NOMO-1 treated with dmso at 0.1 percent for 144 hours (cell line): Measurements from ENCODE around the gene PAX5.

ENCODE experiments used
- DNase-seq: peaks from one replicate; lab custom pipeline; 2025; ENCODE audit not compliant: unreplicated experiment; lab: John Stamatoyannopoulos, UW

Gene PAX5

GRCh38 chr9:36961561-36962325 is 72.3 kb downstream of the PAX5 start:
- no peak for DNase-seq

- no peak for DNase-seq
Measured at GRCh38 chr9:36961051-36961450, 73.0 kb downstream of the PAX5 start.

- no peak for DNase-seq
Measured at GRCh38 chr9:36960575-36960955, 73.5 kb downstream of the PAX5 start.

- DNase-seq: no peak
Measured at GRCh38 chr9:36959681-36960574, 74.1 kb downstream of the PAX5 start.

- no peak for DNase-seq
Measured at GRCh38 chr9:36956908-36957307, 77.2 kb downstream of the PAX5 start.

- DNase-seq: no peak
Measured at GRCh38 chr9:36950389-36950788, 83.7 kb downstream of the PAX5 start.

GRCh38 chr9:36949466-36949865 is 84.6 kb downstream of the PAX5 start:
- no peak for DNase-seq

- no peak for DNase-seq
Measured at GRCh38 chr9:36948051-36948450, 86.0 kb downstream of the PAX5 start.

- DNase-seq: no peak
Measured at GRCh38 chr9:36946653-36947052, 87.4 kb downstream of the PAX5 start.

GRCh38 chr9:36945999-36946398 is 88.1 kb downstream of the PAX5 start:
- no peak for DNase-seq

- DNase-seq: no peak
Measured at GRCh38 chr9:36942891-36943290, 91.2 kb downstream of the PAX5 start.

- no peak for DNase-seq
Measured at GRCh38 chr9:36941441-36941840, 92.6 kb downstream of the PAX5 start.

GRCh38 chr9:36940881-36941280 is 93.2 kb downstream of the PAX5 start:
- DNase-seq: no peak

- no peak for DNase-seq
Measured at GRCh38 chr9:36940500-36940853, 93.6 kb downstream of the PAX5 start.

- no peak for DNase-seq
Measured at GRCh38 chr9:36939655-36940499, 94.2 kb downstream of the PAX5 start.

GRCh38 chr9:36939214-36939613 is 94.9 kb downstream of the PAX5 start:
- no peak for DNase-seq

- no peak for DNase-seq
Measured at GRCh38 chr9:36938617-36939016, 95.5 kb downstream of the PAX5 start.

GRCh38 chr9:36937951-36938350 is 96.1 kb downstream of the PAX5 start:
- DNase-seq: no peak

- no peak for DNase-seq
Measured at GRCh38 chr9:36937346-36937745, 96.7 kb downstream of the PAX5 start.

GRCh38 chr9:36936498-36936831 is 97.6 kb downstream of the PAX5 start:
- no peak for DNase-seq

- DNase-seq: no peak
Measured at GRCh38 chr9:36935768-36936497, 98.1 kb downstream of the PAX5 start.
